Effector memory CD8-positive, alpha-beta T cell (primary cell): ENCODE data around the gene SLC6A7.

Source experiments
- ATAC-seq: fragments of 150-1000 bp; cut with Tn5 transposase; replicated peaks from 2 replicates; pipeline ENCODE4 v1.10.0; 2021; ENCODE audit warnings: mild to moderate bottlenecking, moderate library complexity
- DNase-seq, 3 experiments: peaks; one replicate each; pipeline ENCODE4 v3.0.0; 2021
- H3K27ac Mint-ChIP-seq, 2 donors: one replicate each; pipeline ENCODE4 v1.8.0; 2022; ENCODE audit warnings: mild to moderate bottlenecking in 2 of 2, mixed read lengths in 2 of 2, moderate library complexity in 2 of 2
- H3K27me3 Mint-ChIP-seq, 2 donors: one replicate each; pipeline ENCODE4 v1.8.0; 2022; ENCODE audit warnings: mixed read lengths in 2 of 2
- H3K36me3 Mint-ChIP-seq: one replicate; pipeline ENCODE4 v1.8.0; 2022; ENCODE audit warnings: mild to moderate bottlenecking, moderate library complexity, mixed read lengths; ENCODE audit not compliant: insufficient read depth
- H3K4me1 Mint-ChIP-seq, 2 donors: one replicate each; pipeline ENCODE4 v1.8.0; 2022; ENCODE audit warnings: low read depth in 2 of 2, mixed read lengths in 2 of 2
- H3K4me3 Mint-ChIP-seq, 2 donors: one replicate each; pipeline ENCODE4 v1.8.0; 2022; ENCODE audit warnings: mild to moderate bottlenecking in 2 of 2, mixed read lengths in 2 of 2, moderate library complexity in 2 of 2
- H3K9me3 Mint-ChIP-seq, 2 donors: one replicate each; pipeline ENCODE4 v1.8.0; 2022; ENCODE audit warnings: mixed read lengths in 2 of 2

The SLC6A7 gene

GRCh38 chr5:150159741-150160179 lies 30.1 kb upstream of the SLC6A7 start:
- peaks cover 9 to 20% of the 10 kb centered on the region in 2 donors for H3K4me1 Mint-ChIP-seq
- DNase-seq (no peak), ATAC-seq (no peak)
- H3K27ac Mint-ChIP-seq: no peak overlapping the region
- H3K27me3 Mint-ChIP-seq: peaks cover 5 to 51% of the 10 kb centered on the region in 2 donors
- H3K4me3 Mint-ChIP-seq: no peak overlapping the region
- H3K36me3 Mint-ChIP-seq: no peaks in the 10 kb centered on the region
- H3K9me3 Mint-ChIP-seq: no peaks in the 10 kb centered on the region

- Mint-ChIP-seq H3K4me1 (peaks cover 9 to 15% of the 10 kb centered on the region in 2 donors), H3K9me3 (no peaks in the 10 kb centered on the region), H3K4me3 (no peak overlapping the region), H3K27me3 (peaks cover 6 to 59% of the 10 kb centered on the region in 2 donors), H3K27ac (no peak overlapping the region), H3K36me3 (no peaks in the 10 kb centered on the region)
- no peak for ATAC-seq
- no peak for DNase-seq
Measured at GRCh38 chr5:150160448-150161081, 29.3 kb upstream of the SLC6A7 start.

- Mint-ChIP-seq H3K27ac (no peak overlapping the region), H3K9me3 (no peaks in the 10 kb centered on the region), H3K4me1 (peaks cover 4 to 8% of the 10 kb centered on the region in 2 donors), H3K36me3 (no peaks in the 10 kb centered on the region), H3K27me3 (peaks cover 13 to 58% of the 10 kb centered on the region in 2 donors), H3K4me3 (no peak overlapping the region)
- DNase-seq (peak; percentile 75 to 84 (median 75)), ATAC-seq (peak; percentile 83)
Measured at GRCh38 chr5:150161242-150162141, 28.4 kb upstream of the SLC6A7 start.

GRCh38 chr5:150162142-150162513 lies 27.7 kb upstream of the SLC6A7 start:
- H3K36me3 Mint-ChIP-seq: no peaks in the 10 kb centered on the region
- ATAC-seq: no peak
- H3K9me3 Mint-ChIP-seq: no peaks in the 10 kb centered on the region
- no peak overlapping the region for H3K4me3 Mint-ChIP-seq
- H3K27me3 Mint-ChIP-seq: peaks cover 13 to 52% of the 10 kb centered on the region in 2 donors
- H3K4me1 Mint-ChIP-seq: peaks cover 4 to 8% of the 10 kb centered on the region in 2 donors
- DNase-seq: no peak
- H3K27ac Mint-ChIP-seq: no peak overlapping the region

GRCh38 chr5:150163035-150163434 lies 26.8 kb upstream of the SLC6A7 start:
- no peaks in the 10 kb centered on the region for H3K36me3 Mint-ChIP-seq

GRCh38 chr5:150163547-150164059 lies 26.3 kb upstream of the SLC6A7 start:
- no peaks in the 10 kb centered on the region for H3K36me3 Mint-ChIP-seq
- peaks cover 26 to 57% of the 10 kb centered on the region in 2 donors for H3K27me3 Mint-ChIP-seq
- no peak overlapping the region for H3K4me3 Mint-ChIP-seq
- no peaks in the 10 kb centered on the region for H3K9me3 Mint-ChIP-seq
- H3K27ac Mint-ChIP-seq: no peak overlapping the region
- peaks cover 4 to 11% of the 10 kb centered on the region in 2 donors for H3K4me1 Mint-ChIP-seq
- no peak for ATAC-seq
- DNase-seq: no peak

More at GRCh38 chr5:150163035-150163434, 26.8 kb upstream of the SLC6A7 start:
- Mint-ChIP-seq H3K27ac (no peak overlapping the region), H3K4me1 (peaks cover 4 to 8% of the 10 kb centered on the region in 2 donors), H3K27me3 (peaks cover 21 to 52% of the 10 kb centered on the region in 2 donors), H3K4me3 (no peak overlapping the region), H3K9me3 (no peaks in the 10 kb centered on the region)
- no peak for ATAC-seq
- no peak for DNase-seq

GRCh38 chr5:150164211-150164980 lies 25.5 kb upstream of the SLC6A7 start:
- Mint-ChIP-seq H3K27ac (no peak overlapping the region), H3K4me1 (peaks cover 4 to 11% of the 10 kb centered on the region in 2 donors), H3K27me3 (peaks cover 33 to 65% of the 10 kb centered on the region in 2 donors), H3K36me3 (no peaks in the 10 kb centered on the region), H3K9me3 (no peaks in the 10 kb centered on the region), H3K4me3 (no peak overlapping the region)
- no peak for ATAC-seq
- no peak for DNase-seq

GRCh38 chr5:150166037-150166649 lies 23.7 kb upstream of the SLC6A7 start:
- Mint-ChIP-seq H3K4me1 (peaks cover 4 to 9% of the 10 kb centered on the region in 2 donors), H3K27me3 (peaks cover 47 to 74% of the 10 kb centered on the region in 2 donors), H3K4me3 (no peak overlapping the region), H3K9me3 (no peaks in the 10 kb centered on the region), H3K36me3 (no peaks in the 10 kb centered on the region), H3K27ac (no peak overlapping the region)
- no peak for ATAC-seq
- no peak for DNase-seq

GRCh38 chr5:150166650-150167511 lies 23.0 kb upstream of the SLC6A7 start, which contains the start of gene CDX1:
Gene CDX1 (plus strand): TSS chr5:150166778. CDS start chr5:150166877, 99 bp downstream.
- no peaks in the 10 kb centered on the region for H3K36me3 Mint-ChIP-seq
- H3K4me1 Mint-ChIP-seq: peaks cover 0 to 5% of the 10 kb centered on the region in 2 donors
- DNase-seq (no peak), ATAC-seq (no peak)
- H3K27me3 Mint-ChIP-seq: peaks cover 54 to 80% of the 10 kb centered on the region in 2 donors
- no peaks in the 10 kb centered on the region for H3K9me3 Mint-ChIP-seq
- no peak within 1 kb of the TSS for H3K27ac Mint-ChIP-seq
- no peak within 1 kb of the TSS for H3K4me3 Mint-ChIP-seq

- no peak for ATAC-seq
- Mint-ChIP-seq H3K27ac (no peak overlapping the region), H3K36me3 (no peaks in the 10 kb centered on the region), H3K4me3 (no peak overlapping the region), H3K4me1 (peaks cover 0 to 5% of the 10 kb centered on the region in 2 donors), H3K9me3 (no peaks in the 10 kb centered on the region), H3K27me3 (peaks cover 60 to 86% of the 10 kb centered on the region in 2 donors)
- no peak for DNase-seq
Measured at GRCh38 chr5:150167512-150167850, 22.4 kb upstream of the SLC6A7 start.

GRCh38 chr5:150167908-150168307 lies 22.0 kb upstream of the SLC6A7 start:
- peaks cover 0 to 5% of the 10 kb centered on the region in 2 donors for H3K4me1 Mint-ChIP-seq
- H3K4me3 Mint-ChIP-seq: no peak overlapping the region
- no peak overlapping the region for H3K27ac Mint-ChIP-seq
- DNase-seq (no peak), ATAC-seq (no peak)
- no peaks in the 10 kb centered on the region for H3K36me3 Mint-ChIP-seq
- no peaks in the 10 kb centered on the region for H3K9me3 Mint-ChIP-seq
- peaks cover 61 to 90% of the 10 kb centered on the region in 2 donors for H3K27me3 Mint-ChIP-seq

GRCh38 chr5:150168864-150169263 lies 21.0 kb upstream of the SLC6A7 start:
- Mint-ChIP-seq H3K27me3 (peaks cover 69 to 93% of the 10 kb centered on the region in 2 donors), H3K36me3 (no peaks in the 10 kb centered on the region), H3K4me1 (peaks cover 0 to 5% of the 10 kb centered on the region in 2 donors), H3K27ac (no peak overlapping the region), H3K9me3 (no peaks in the 10 kb centered on the region), H3K4me3 (no peak overlapping the region)
- DNase-seq (no peak), ATAC-seq (no peak)
